HCT116 (cell line): ENCODE measurements around the gene FKBP4. TPM values are rescaled to one million over a fixed set of nuclear protein-coding genes. Genes with fewer than 3 reads are reported as not detected.

Experiments
- ATAC-seq: fragments of 200-7000 bp; cut with Tn5 transposase; 2 replicates; pipeline ENCODE4 v1.9.1; 2020; ENCODE audit warnings: mild to moderate bottlenecking, moderate library complexity
- BruUV-seq: library from RNA; stranded (reverse); fragments of 400-500 nt; replicated peaks from 2 replicates; lab custom pipeline; 2021; lab: Mats Ljungman, UMichigan
- CTCF ChIA-PET: fragments of 300-600 bp; sonication (Branson Sonifier 250); formaldehyde crosslinking; loops from one replicate; lab custom pipeline; 2021; ENCODE audit warnings: antibody characterized with exemption; lab: Charles Lee
- POLR2A ChIA-PET: fragments of 300-600, 350-600 bp; sonication (Branson Sonifier 250); formaldehyde crosslinking; loops from one replicate; lab custom pipeline; 2021; ENCODE audit warnings: antibody characterized with exemption; lab: Charles Lee
- RAD21 ChIA-PET, 2 experiments: fragments of 300-600 bp; sonication (Branson Sonifier 250); formaldehyde crosslinking; loops; one replicate each; lab custom pipeline; 2023; ENCODE audit warnings: low total read pairs in 2 of 2; ENCODE audit not compliant: uncharacterized antibody in 2 of 2, unreplicated experiment in 2 of 2, low non-redundant PET in 1 of 2; lab: Charles Lee
- DNase-seq: peaks from one replicate; pipeline ENCODE4 v3.0.0-alpha.2; 2010; ENCODE audit warnings: low read depth, low spot score
- H2AFZ ChIP-seq: fragments of 200-600 bp; shearing (Covaris generic), sonication (generic); 2 replicates; pipeline ENCODE4 v1.6.1; 2017; ENCODE audit warnings: low read depth, mixed run types, mixed read lengths, antibody characterized with exemption, low read length; ENCODE audit not compliant: poor library complexity, severe bottlenecking
- H3K27ac ChIP-seq: 2 replicates; pipeline ENCODE4 v1.5.1; 2012; ENCODE audit warnings: low read depth, low read length
- H3K27me3 ChIP-seq: fragments of 200-600 bp; sonication (generic); 2 replicates; pipeline ENCODE4 v1.6.1; 2016; ENCODE audit warnings: mixed run types, low read length, mixed read lengths; ENCODE audit not compliant: insufficient read depth
- H3K36me3 ChIP-seq, 2 experiments: fragments of 200-500 bp in 1 of 2; fragments of 200-600 bp in 1 of 2; sonication (Bioruptor generic) in 1 of 2; sonication (generic) in 1 of 2; 2 replicates each; pipeline versions ENCODE4 v1.5.1 to v1.6.1; 2014 to 2016; ENCODE audit warnings: low read length in 2 of 2, inconsistent platforms in 1 of 2, mixed read lengths in 1 of 2, mixed run types in 1 of 2; ENCODE audit not compliant: insufficient read depth in 2 of 2, control insufficient read depth in 1 of 2
- H3K4me1 ChIP-seq, 2 experiments: fragments of 200-600 bp in 1 of 2; sonication (generic) in 1 of 2; 2 replicates each; pipeline versions ENCODE4 v1.5.1 to v1.6.1; 2012 to 2017; ENCODE audit warnings: low read length in 2 of 2, inconsistent platforms in 1 of 2, mild to moderate bottlenecking in 1 of 2, mixed read lengths in 1 of 2, mixed run types in 1 of 2, moderate library complexity in 1 of 2; ENCODE audit not compliant: insufficient read depth in 2 of 2, control insufficient read depth in 1 of 2
- H3K4me2 ChIP-seq: fragments of 200-600 bp; sonication (generic); 2 replicates; pipeline ENCODE4 v1.6.1; 2017; ENCODE audit warnings: mixed run types, low read length, mixed read lengths
- H3K4me3 ChIP-seq, 2 experiments: fragments of 200-600 bp in 1 of 2; sonication (generic) in 1 of 2; replicated peaks in 1 of 2; 2 replicates each; pipeline ENCODE4 v1.5.1; 2011 to 2016; ENCODE audit warnings: low read length in 2 of 2, control low read depth in 1 of 2, low read depth in 1 of 2, mild to moderate bottlenecking in 1 of 2, mixed read lengths in 1 of 2, mixed run types in 1 of 2
- H3K79me2 ChIP-seq: fragments of 200-600 bp; sonication (generic); 2 replicates; pipeline ENCODE4 v1.6.1; 2017; ENCODE audit warnings: mild to moderate bottlenecking, mixed run types, low read length, moderate library complexity, mixed read lengths; ENCODE audit not compliant: insufficient read depth
- H3K9ac ChIP-seq: fragments of 200-600 bp; sonication (generic); 2 replicates; pipeline ENCODE4 v1.6.1; 2016; ENCODE audit warnings: low read length, mixed read lengths
- H3K9me2 ChIP-seq: fragments of 200-600 bp; sonication (generic), shearing (Covaris generic); 2 replicates; pipeline ENCODE4 v1.6.1; 2017; ENCODE audit warnings: mixed run types, mild to moderate bottlenecking, moderate library complexity; ENCODE audit not compliant: insufficient read depth
- H3K9me3 ChIP-seq, 2 experiments: fragments of 200-500 bp in 1 of 2; fragments of 200-600 bp in 1 of 2; sonication (Bioruptor generic) in 1 of 2; sonication (generic) in 1 of 2; 2 replicates each; pipeline ENCODE4 v1.6.1; 2014 to 2017; ENCODE audit warnings: low read length in 2 of 2, mixed read lengths in 2 of 2, inconsistent platforms in 1 of 2, low read depth in 1 of 2, mild to moderate bottlenecking in 1 of 2, mixed run types in 1 of 2, moderate library complexity in 1 of 2; ENCODE audit not compliant: control insufficient read depth in 1 of 2, insufficient read depth in 1 of 2
- H4K20me1 ChIP-seq: fragments of 200-600 bp; sonication (generic), shearing (Covaris generic); 2 replicates; pipeline ENCODE4 v1.6.1; 2017; ENCODE audit warnings: mixed run types, mild to moderate bottlenecking, moderate library complexity; ENCODE audit not compliant: insufficient read depth
- ATF3 ChIP-seq: IDR thresholded peaks from 2 replicates; pipeline ENCODE4 v1.6.1; 2012
- CBX3 ChIP-seq: IDR thresholded peaks from 2 replicates; pipeline ENCODE4 v1.6.1; 2012; ENCODE audit warnings: low read depth
- CTCF ChIP-seq, 3 experiments: fragments of 200-600 bp in 1 of 3; sonication (generic) in 1 of 3; IDR thresholded peaks in 2 of 3; conservative IDR thresholded peaks in 1 of 3; 2 replicates each; pipeline ENCODE4 v1.5.1; 2012 to 2017; ENCODE audit warnings: low read depth in 2 of 3, low read length in 2 of 3, antibody characterized with exemption in 1 of 3, borderline replicate concordance in 1 of 3, control low read depth in 1 of 3, mild to moderate bottlenecking in 1 of 3, mixed read lengths in 1 of 3, mixed run types in 1 of 3, moderate library complexity in 1 of 3; ENCODE audit not compliant: insufficient read depth in 1 of 3
- EZH2 ChIP-seq: fragments of 200-600 bp; sonication (generic); IDR thresholded peaks from 2 replicates; pipeline ENCODE4 v1.6.1; 2017; ENCODE audit warnings: antibody characterized with exemption, mixed run types
- EZH2phosphoT487 ChIP-seq: fragments of 200-600 bp; IDR thresholded peaks from 2 replicates; pipeline ENCODE4 v1.6.1; 2018; ENCODE audit warnings: antibody characterized with exemption, borderline replicate concordance
- MAX ChIP-seq: IDR thresholded peaks from 2 replicates; pipeline ENCODE4 v1.6.1; 2012
- REST ChIP-seq: IDR thresholded peaks from 2 replicates; pipeline ENCODE4 v1.6.1; 2012; ENCODE audit warnings: low read depth
- SIN3A ChIP-seq: IDR thresholded peaks from 2 replicates; pipeline ENCODE4 v1.6.1; 2012; ENCODE audit warnings: low read depth
- SP1 ChIP-seq: IDR thresholded peaks from 2 replicates; pipeline ENCODE4 v1.6.1; 2012; ENCODE audit warnings: low read depth
- SRF ChIP-seq: IDR thresholded peaks from 2 replicates; pipeline ENCODE4 v1.6.1; 2012; ENCODE audit warnings: low read depth
- YY1 ChIP-seq: IDR thresholded peaks from 2 replicates; pipeline ENCODE4 v1.6.1; 2011; ENCODE audit warnings: low read length, low read depth, moderate library complexity, mild to moderate bottlenecking; ENCODE audit not compliant: insufficient replicate concordance; ENCODE audit errors: extremely low read depth
- ZNF274 ChIP-seq: fragments of 200-500 bp; sonication (Bioruptor generic); IDR thresholded peaks from 2 replicates; pipeline ENCODE4 v1.6.1; 2014; ENCODE audit warnings: mild to moderate bottlenecking, low read depth, low read length, inconsistent platforms
- intact Hi-C: fragments of 100-400 bp; cut with micrococcal nuclease; formaldehyde crosslinking; loops from 2 replicates; pipeline ENCODE4 v1.10.0; 2022
- total RNA-seq: library from RNA; stranded (reverse); gene quantifications from one replicate; pipeline ENCODE4 v1.2.1, GENCODE V29; 2021; ENCODE audit not compliant: unreplicated experiment

FKBP4 gene
- total RNA-seq, 1 experiment from 2014 or later: 178 TPM

GRCh38 chr12:2756756-2757155 lies 38.0 kb upstream of the FKBP4 start:
- Histone ChIP-seq H4K20me1 (no peaks in the 10 kb centered on the region), H2AFZ (no peak overlapping the region), H3K27ac (no peak overlapping the region), H3K27me3 (peaks cover 68% of the 10 kb centered on the region), H3K4me2 (no peak overlapping the region), H3K9me3 (no peaks in the 10 kb centered on the region), H3K4me1 (no peaks in the 10 kb centered on the region), H3K4me3 (no peak overlapping the region), H3K79me2 (no peaks in the 10 kb centered on the region), H3K9ac (no peak overlapping the region), H3K36me3 (no peaks in the 10 kb centered on the region), H3K9me2 (no peaks in the 10 kb centered on the region)
- ChIA-PET RAD21 (no interaction called here), POLR2A (no interaction called here), CTCF (no interaction called here)
- BruUV-seq: no TSS peak
- intact Hi-C loops: no loop called here
- DNase-seq: no peak
- no peak for TF ChIP-seq MAX
- TF ChIP-seq ATF3: no peak
- TF ChIP-seq SP1: no peak
- TF ChIP-seq SIN3A: no peak
- no peak for TF ChIP-seq YY1
- TF ChIP-seq ZNF274: no peak
- TF ChIP-seq CBX3: no peak
- TF ChIP-seq EZH2: no peak
- TF ChIP-seq REST: no peak
- TF ChIP-seq SRF: no peak
- no peak for TF ChIP-seq CTCF (IDR thresholded peaks at IDR 0.05 in 2 of 3, conservative IDR thresholded peaks at IDR 0.05 in 1 of 3; ENCODE audit: borderline replicate concordance in 1 of 3, insufficient read depth in 1 of 3, low read depth in 2 of 3, low read length in 2 of 3)
- TF ChIP-seq EZH2phosphoT487: no peak
- ATAC-seq: no peak
